GM21360 (cell line): ENCODE measurements around the gene OR6X1.
"Not testable (repeated sequence)": the region's sequence is repeated elsewhere in the genome, so short reads cannot be mapped to it uniquely, and the experiment has no call there.

Experiments used
- ATAC-seq: cut with Tn5 transposase; IDR thresholded peaks from one replicate; pipeline ENCODE4 v1.9.1; 2021; ENCODE audit warnings: mild to moderate bottlenecking, moderate library complexity; ENCODE audit not compliant: unreplicated experiment

The OR6X1 gene

DNA sequence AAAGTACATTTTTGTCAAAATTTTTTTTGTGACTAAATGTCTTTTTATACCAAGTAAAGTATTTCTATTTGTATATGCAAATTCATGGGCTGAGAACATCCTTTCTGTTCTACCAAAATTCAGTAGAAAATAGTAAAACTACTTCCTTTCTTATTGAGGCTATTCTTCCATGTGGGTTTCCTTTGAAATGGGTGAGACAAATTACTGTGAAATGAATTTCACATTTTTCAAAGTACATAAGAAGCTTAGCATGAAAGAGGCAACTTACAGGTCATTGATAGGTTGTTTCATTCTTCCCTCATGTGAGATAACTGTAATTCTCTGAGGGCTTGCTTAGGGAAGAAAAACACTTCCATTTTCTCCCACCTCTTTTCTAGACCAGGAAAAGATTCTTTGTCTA is 1.0 kb upstream of the OR6X1 start:
- ATAC-seq = no peak

DNA sequence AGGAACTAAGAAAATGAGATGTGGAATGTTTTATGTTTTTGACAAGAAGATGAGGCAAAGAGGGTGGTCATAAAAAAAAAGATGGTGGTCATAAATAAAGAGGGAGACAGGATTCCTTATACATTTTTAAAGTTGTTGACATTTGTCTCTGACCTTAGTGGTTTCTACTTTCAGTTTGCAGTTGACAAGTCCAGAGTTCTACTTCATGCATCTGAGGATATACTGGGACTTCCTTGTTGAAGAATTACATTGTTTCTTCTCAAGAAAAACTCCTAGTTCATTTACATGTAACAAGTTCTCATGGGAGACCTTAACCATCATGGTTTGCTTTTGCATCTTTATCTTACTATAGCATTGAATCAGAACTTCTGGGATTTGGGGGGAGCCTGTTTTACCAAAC is 1.2 kb downstream of the OR6X1 start:
- ATAC-seq = no peak

DNA sequence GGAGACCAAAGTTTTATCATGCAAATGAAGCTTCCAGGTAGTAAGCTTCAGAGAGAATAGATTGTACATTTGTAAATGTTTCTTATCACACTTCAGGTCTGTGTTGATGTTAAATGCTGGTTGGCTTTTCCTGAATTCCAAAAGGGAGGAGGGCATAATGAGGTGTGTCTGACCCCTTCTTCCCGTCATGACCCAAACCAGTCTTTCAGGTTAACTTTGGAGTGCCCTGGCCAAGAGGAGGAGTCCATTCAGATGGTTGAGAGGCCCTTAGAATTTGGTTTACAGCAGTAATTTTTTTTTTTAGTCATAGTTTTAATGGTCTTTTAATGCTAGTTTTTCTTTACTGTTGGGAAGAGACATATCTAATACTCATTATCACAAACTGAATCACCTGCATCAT is 2.5 kb downstream of the OR6X1 start:
- ATAC-seq = no peak

GRCh38 chr11:123748349-123748748 is 6.0 kb downstream of the OR6X1 start:
- ATAC-seq = not testable (repeated sequence)

DNA sequence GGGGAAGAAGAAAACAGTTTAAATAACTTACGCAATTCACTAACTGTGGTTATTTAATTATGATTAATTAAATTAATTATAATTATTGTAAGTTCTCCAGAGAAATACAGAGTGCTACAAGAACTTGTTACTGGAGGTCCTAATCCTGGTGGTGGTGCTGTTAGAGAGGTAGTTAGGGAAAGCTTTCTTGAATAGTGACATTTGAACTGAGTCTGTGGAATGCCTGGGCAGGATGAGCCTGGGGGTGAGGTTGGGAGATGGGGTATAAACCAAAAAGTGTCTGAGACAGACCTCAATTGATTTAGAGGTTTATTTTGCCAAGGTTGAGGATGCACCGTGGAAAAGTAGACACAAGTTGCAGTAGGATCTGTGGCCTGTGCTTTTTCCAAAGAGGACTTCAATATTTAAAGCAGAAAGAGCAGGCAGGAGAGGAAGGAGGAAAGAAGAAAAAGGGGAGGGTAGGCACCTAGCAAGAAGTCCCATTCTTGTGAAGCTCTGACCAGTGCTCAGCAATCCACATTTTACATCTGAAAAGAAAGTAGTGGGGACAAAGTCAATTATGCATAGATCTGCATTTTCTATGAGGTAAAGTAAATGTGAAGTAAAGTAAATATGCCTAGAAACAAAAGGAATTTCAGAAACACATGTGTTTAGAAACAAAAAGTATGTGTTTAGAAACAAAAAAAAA is 8.4 kb downstream of the OR6X1 start:
- no peak for ATAC-seq

DNA sequence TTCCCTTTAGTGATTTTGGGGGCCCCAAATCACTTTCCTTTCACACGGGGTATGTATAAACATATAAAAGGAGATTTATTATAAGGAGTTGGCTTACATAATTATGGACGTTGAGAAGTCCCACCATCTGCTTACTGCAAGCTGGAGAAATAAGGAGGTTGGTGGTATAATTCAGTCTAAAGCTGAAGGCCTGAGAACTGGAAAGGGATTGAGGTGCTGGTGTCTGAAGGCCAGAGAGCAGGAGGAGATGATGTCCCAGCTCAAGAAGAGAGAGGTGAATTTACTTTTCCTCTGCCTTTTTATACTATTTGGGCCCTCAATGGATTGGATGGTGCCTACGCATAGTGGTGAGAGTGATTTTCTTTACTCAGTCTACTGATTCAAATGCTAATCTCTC is 11.6 kb downstream of the OR6X1 start:
- no peak for ATAC-seq

- ATAC-seq = peak; percentile 3
Observed at GRCh38 chr11:123742031-123742723, 12.1 kb downstream of the OR6X1 start.

- peak; percentile 99 for ATAC-seq
Observed at GRCh38 chr11:123741159-123742030, 12.9 kb downstream of the OR6X1 start, which contains the start of gene ZNF202. Gene ZNF202, minus strand, starts transcription at chr11:123741660. Its CDS starts 10,772 bp downstream, at chr11:123730888.

DNA sequence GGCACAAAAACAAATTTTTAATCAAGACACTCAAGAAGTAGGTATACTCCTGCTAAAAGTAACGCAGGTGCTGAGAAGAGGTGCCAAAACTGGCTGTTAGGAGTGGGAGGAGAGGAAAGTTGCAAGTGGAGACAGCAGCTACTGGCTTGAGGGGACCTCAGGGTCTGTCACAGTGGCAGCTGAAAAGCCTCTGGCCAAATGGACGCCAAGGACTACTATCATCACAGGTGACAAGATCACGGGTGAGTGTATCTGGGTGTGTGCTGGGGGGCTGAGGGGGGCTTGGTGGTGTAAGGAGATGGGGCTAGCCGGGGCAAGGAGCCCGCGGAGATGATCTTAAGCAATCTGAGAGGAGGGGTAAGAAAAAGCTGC is 13.5 kb downstream of the OR6X1 start:
- no peak for ATAC-seq

- no peak for ATAC-seq
Observed at GRCh38 chr11:123738374-123738773, 15.9 kb downstream of the OR6X1 start.

DNA sequence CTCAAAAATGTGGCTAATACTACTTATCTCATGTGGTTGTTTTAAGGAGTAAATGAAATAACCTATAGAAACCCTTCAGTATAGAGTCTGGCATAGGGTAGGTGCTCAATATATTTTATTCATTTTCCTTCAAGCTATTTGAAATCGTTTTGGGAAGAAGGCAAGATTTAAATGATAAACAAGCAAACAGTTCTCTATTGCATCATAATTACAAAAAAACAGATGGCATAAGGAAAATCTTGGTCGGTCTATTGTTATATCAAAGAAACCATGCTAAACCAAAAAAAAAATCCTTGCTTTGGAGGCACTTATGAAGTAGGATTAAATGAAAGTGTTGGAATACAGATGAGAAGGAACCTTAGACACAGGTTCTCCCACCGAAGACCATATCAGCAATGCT is 17.5 kb downstream of the OR6X1 start:
- no peak for ATAC-seq

GRCh38 chr11:123729602-123730001 is 24.7 kb downstream of the OR6X1 start:
- no peak for ATAC-seq

DNA sequence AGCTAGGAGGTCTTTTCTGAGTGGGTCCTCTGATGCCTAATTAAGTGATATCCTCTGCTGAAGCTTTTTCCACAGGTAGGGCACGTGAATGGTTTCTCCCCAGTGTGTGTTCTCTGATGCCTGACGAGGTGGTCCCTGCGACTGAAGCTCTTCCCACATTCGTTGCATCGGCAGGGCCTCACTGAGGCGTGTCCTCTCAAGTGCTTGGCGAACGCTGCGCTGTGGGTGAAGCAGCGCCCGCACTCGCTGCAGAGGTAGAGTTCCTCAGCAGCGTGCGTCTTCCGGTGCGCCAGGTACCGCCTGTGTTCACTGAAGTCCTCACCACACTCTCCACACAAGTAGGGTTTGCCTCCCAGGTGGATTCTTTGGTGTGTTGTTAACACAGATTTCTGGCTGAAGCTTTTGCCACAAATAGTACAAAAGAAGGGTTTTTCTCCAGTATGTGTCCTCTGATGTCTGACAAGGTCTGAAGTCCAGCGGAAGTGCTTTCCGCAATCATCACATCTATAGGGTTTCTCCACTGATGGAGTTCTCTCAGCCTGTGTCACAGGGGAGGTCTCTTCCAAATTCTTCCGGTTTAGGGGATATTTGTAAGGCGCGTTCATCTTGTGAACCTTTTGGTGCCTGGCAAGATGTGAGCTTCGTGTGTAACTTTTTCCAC is 28.2 kb downstream of the OR6X1 start:
- no peak for ATAC-seq

- ATAC-seq = no peak
Observed at GRCh38 chr11:123719452-123719851, 34.9 kb downstream of the OR6X1 start.

DNA sequence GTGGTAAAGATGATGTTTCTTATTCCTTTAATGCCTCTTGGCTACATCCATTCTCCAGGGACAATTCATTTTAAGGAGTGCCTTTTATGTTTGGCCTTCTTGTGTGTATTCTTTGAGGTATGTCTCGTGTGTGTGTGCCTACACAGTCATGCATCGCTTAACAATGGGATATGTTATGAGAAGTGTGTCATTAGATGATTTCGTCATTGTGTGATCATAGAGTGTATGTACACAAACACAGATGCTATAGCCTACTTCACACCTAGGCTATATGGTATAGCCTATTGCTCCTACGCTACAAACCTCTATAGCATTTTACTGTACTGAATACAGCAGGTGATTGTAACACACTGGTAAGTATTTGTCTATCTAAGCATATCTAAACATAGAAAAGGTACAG is 35.8 kb downstream of the OR6X1 start:
- ATAC-seq = no peak

- no peak for ATAC-seq
Observed at GRCh38 chr11:123718063-123718462, 36.3 kb downstream of the OR6X1 start.

DNA sequence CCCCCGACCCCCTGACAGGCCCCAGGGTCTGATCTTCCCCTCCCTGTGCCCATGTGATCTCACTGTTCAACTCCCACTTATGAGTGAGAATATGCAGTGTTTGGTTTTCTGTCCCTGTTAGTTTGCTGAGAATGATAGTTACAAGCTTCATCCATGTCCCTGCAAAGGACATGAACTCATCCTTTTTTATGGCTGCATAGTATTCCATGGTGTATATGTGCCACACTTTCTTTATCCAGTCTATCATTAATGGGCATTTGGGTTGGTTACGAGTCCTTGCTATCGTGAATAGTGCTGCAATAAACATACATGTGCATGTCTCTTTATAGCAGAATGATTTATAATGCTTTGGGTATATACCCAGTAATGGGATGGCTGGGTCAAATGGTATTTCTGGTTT is 41.7 kb downstream of the OR6X1 start:
- not testable (repeated sequence) for ATAC-seq

GRCh38 chr11:123707606-123708205 is 46.6 kb downstream of the OR6X1 start:
- ATAC-seq = peak; percentile 48

- no peak for ATAC-seq
Observed at GRCh38 chr11:123707206-123707605, 47.1 kb downstream of the OR6X1 start.

GRCh38 chr11:123704341-123704740 is 50.0 kb downstream of the OR6X1 start:
- no peak for ATAC-seq
